ENCODE measurements around the gene VPS16. TPM values are rescaled to one million over a fixed set of nuclear protein-coding genes. Genes with fewer than 3 reads are reported as not detected.

The VPS16 gene
- total and polyA plus RNA-seq, 2 of the 4 experiments (the other 2 are of a cell fraction): 38.7 to 48.0 TPM

DNA sequence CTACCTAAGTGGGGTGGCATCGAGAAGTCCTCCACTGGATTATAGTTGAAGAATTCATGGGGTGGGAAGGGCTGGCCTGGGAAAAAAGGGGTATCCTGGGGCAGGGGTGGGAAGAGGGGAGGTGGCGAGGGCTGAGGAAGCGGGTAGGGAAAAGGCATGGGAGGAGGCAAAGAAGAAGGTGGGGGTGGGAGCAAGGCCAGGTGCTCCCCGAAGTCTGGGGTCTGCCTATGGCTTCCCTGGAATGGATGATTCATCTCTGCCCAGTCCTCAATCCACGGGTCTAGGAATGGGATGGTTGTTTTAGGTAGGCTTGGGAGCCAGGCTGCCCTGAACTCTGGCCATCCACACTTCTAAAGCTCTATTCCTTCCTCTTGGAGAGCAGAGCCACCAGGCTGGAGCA, 4.5 kb upstream of the VPS16 start:
- WGBS, 2 experiments (ENCODE audit: extremely low coverage in 2 of 2, insufficient read length in 1 of 2): 100% methylated on average over 1 of the region's 5 CpGs; no CpG with 5 or more reads in 1 of the 2 experiments
- TF ChIP-seq MAZ (IDR thresholded peaks at IDR 0.05; ENCODE audit: borderline replicate concordance, low read depth, low read length): no peak
- TF ChIP-seq NFE2L2 (IDR thresholded peaks at IDR 0.05; ENCODE audit: low read depth, low read length): no peak
- TF ChIP-seq RFX5 (IDR thresholded peaks at IDR 0.05; ENCODE audit: low read depth, low read length): no peak
- TF ChIP-seq MXI1 (IDR thresholded peaks at IDR 0.05; ENCODE audit: borderline replicate concordance, low read depth, low read length): no peak
- TF ChIP-seq, protein P1, sequence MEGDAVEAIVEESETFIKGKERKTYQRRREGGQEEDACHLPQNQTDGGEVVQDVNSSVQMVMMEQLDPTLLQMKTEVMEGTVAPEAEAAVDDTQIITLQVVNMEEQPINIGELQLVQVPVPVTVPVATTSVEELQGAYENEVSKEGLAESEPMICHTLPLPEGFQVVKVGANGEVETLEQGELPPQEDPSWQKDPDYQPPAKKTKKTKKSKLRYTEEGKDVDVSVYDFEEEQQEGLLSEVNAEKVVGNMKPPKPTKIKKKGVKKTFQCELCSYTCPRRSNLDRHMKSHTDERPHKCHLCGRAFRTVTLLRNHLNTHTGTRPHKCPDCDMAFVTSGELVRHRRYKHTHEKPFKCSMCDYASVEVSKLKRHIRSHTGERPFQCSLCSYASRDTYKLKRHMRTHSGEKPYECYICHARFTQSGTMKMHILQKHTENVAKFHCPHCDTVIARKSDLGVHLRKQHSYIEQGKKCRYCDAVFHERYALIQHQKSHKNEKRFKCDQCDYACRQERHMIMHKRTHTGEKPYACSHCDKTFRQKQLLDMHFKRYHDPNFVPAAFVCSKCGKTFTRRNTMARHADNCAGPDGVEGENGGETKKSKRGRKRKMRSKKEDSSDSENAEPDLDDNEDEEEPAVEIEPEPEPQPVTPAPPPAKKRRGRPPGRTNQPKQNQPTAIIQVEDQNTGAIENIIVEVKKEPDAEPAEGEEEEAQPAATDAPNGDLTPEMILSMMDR (conservative IDR thresholded peaks at IDR 0.05; ENCODE audit: low read depth, low read length): no peak
- no peak for TF ChIP-seq CEBPB (IDR thresholded peaks at IDR 0.05; ENCODE audit: low read depth, low read length)
- TF ChIP-seq, protein P2, sequence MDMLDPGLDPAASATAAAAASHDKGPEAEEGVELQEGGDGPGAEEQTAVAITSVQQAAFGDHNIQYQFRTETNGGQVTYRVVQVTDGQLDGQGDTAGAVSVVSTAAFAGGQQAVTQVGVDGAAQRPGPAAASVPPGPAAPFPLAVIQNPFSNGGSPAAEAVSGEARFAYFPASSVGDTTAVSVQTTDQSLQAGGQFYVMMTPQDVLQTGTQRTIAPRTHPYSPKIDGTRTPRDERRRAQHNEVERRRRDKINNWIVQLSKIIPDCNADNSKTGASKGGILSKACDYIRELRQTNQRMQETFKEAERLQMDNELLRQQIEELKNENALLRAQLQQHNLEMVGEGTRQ (IDR thresholded peaks at IDR 0.05; ENCODE audit: low read depth, low read length): no peak
- no peak for TF ChIP-seq CHD1 (IDR thresholded peaks at IDR 0.05; ENCODE audit: low read depth, low read length)
- H3K9me1 ChIP-seq (ENCODE audit: insufficient read depth, low read length): peaks cover 30% of the 10 kb centered on the region
- H2AFZ ChIP-seq (replicated peaks; ENCODE audit: low read length, poor library complexity): no peak overlapping the region
- no peaks in the 10 kb centered on the region for H3K9me3 ChIP-seq (ENCODE audit: control insufficient read depth, insufficient read depth, low read length)
- H4K8ac ChIP-seq (ENCODE audit: low read depth in 2 of 2, low read length in 2 of 2): no peak overlapping the region
- H2BK15ac ChIP-seq (ENCODE audit: low read depth, low read length): no peak overlapping the region
- peaks cover 7 to 28% of the 10 kb centered on the region in 2 experiments; a peak in 3 of 4 replicates for H3K79me1 ChIP-seq (ENCODE audit: low read depth in 1 of 2, low read length in 2 of 2)
- ChIA-PET POLR2A (ENCODE audit: unreplicated experiment) (no interaction called here), CTCF (no interaction called here)
- no TSS peak for BruUV-seq (replicated peaks)
- H3K56ac ChIP-seq (ENCODE audit: extremely low read depth, insufficient read depth, low read length): no peak overlapping the region
- H3K36me3 ChIP-seq (ENCODE audit: control insufficient read depth, insufficient read depth, low read length): peaks cover 26% of the 10 kb centered on the region
- no peak overlapping the region for H2BK5ac ChIP-seq (ENCODE audit: low read depth, low read length, poor library complexity, severe bottlenecking)
- peaks cover 12% of the 10 kb centered on the region for H3K4me1 ChIP-seq (ENCODE audit: control insufficient read depth, insufficient read depth, low read length)
- H2AK5ac ChIP-seq (ENCODE audit: low read depth, low read length): no peak overlapping the region; the same call in 1 of the 2 replicates
- no peak overlapping the region for H4K5ac ChIP-seq (ENCODE audit: low read depth, low read length)
- H4K91ac ChIP-seq (ENCODE audit: insufficient read depth, low read depth, low read length): no peak overlapping the region
- H3K18ac ChIP-seq (ENCODE audit: low read depth, low read length): no peak overlapping the region
- H2BK20ac ChIP-seq (ENCODE audit: low read depth, low read length): no peak overlapping the region
- in situ Hi-C loops (cut with MboI; ENCODE audit: low sequenced_read_pairs) (loop anchor here (25.0 kb wide), 1 partner anchor 324 kb away; the partner anchor contains the start of gene ZNF343), intact Hi-C loops (cut with micrococcal nuclease) (no loop called here), dilution Hi-C loops (cut with HindIII; ENCODE audit: low sequenced_read_pairs, unreplicated experiment) (no loop called here)
- no peaks in the 10 kb centered on the region for H3K27me3 ChIP-seq (ENCODE audit: control insufficient read depth, insufficient read depth, low read length)
- no peak for ATAC-seq (ENCODE audit: low read depth)
- H2AK9ac ChIP-seq (replicated peaks; ENCODE audit: low read depth, low read length, poor library complexity): no peak overlapping the region
- no peak for DNase-seq
- no peak overlapping the region for H3K4me2 ChIP-seq (ENCODE audit: low read depth, low read length)
- no peak overlapping the region for H2BK120ac ChIP-seq (ENCODE audit: low read depth, low read length)
- no peak overlapping the region for H3K23ac ChIP-seq (ENCODE audit: low read depth, low read length)
- no peak overlapping the region for H3K14ac ChIP-seq (replicated peaks; ENCODE audit: low read depth, low read length)
- H3K4me3 ChIP-seq (ENCODE audit: insufficient read depth, low read depth, low read length): no peak overlapping the region
- no peak overlapping the region for H3K9ac ChIP-seq (ENCODE audit: low read depth, low read length)
- peaks cover 3% of the 10 kb centered on the region; the same call in 1 of the 2 replicates for H4K20me1 ChIP-seq (ENCODE audit: insufficient read depth, low read length)
- H3K4ac ChIP-seq (ENCODE audit: low read depth, low read length): no peak overlapping the region
- H3K27ac ChIP-seq (ENCODE audit: insufficient read depth, low read length): no peak overlapping the region
